ENCODE measurements around the gene PEX14.

Gene PEX14

DNA sequence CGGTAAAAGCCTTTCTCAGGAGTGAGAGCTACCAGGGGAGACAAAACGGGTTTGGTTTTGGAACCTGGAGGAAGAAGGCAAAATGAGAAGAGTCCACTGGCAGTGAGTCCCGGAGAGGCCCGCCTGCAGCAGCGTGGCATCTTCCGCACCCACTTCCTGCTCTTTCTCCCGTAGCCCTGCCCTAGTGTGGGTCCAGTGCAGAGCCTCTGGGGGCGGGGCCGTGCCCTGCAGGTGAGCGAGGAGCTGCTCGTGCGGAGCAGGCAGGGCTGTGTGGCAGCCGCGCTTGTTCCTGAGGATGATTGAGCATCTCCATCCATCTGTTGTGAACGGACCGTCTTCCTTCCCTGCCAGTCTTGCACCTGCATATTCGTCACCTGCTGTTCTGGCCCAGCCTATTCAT is 66.5 kb downstream of the PEX14 start:
- H3K36me3 ChIP-seq (ENCODE audit: control insufficient read depth, insufficient read depth, low read length) = no peaks in the 10 kb centered on the region
- H3K27ac ChIP-seq (ENCODE audit: low read length) = no peak overlapping the region
- WGBS (ENCODE audit: insufficient coverage, insufficient read length) = no CpG with 5 or more reads among the region's 17 CpGs
- no peak for DNase-seq (ENCODE audit: low read depth, low spot score)
- no peaks in the 10 kb centered on the region for H3K27me3 ChIP-seq (ENCODE audit: control insufficient read depth, insufficient read depth, low read length)
- H3K4me3 ChIP-seq (ENCODE audit: low read length) = no peak overlapping the region
- no peaks in the 10 kb centered on the region for H3K9me3 ChIP-seq (ENCODE audit: control insufficient read depth, insufficient read depth, low read length)
- no peaks in the 10 kb centered on the region; the same call in 1 of the 2 replicates for H3K4me1 ChIP-seq (ENCODE audit: control insufficient read depth, insufficient read depth, low read length)

DNA sequence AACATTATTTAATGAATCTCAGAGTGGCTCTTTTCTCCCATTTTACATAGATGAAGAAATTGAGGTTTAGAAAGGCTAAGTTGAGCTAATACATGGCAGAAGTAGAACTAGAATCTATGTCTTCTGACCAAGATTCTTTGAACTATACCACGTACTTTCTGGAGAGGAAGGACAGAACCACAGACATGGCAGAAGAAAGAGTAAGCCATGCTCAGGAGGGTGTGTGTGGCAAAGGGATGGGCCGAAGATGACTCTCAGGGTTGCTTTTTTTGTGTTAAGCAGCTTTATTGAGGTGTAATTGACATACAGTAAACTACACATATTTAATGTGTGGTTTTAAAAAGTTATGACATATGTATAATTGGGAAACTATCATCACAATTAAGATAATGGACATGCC is 69.5 kb downstream of the PEX14 start:
- no peaks in the 10 kb centered on the region for H3K36me3 ChIP-seq (ENCODE audit: control insufficient read depth, insufficient read depth, low read length)
- no peak overlapping the region for H3K4me3 ChIP-seq (ENCODE audit: low read length)
- WGBS (ENCODE audit: insufficient coverage, insufficient read length) = no CpG with 5 or more reads among the region's 2 CpGs
- H3K27ac ChIP-seq (ENCODE audit: low read length) = no peak overlapping the region
- DNase-seq (ENCODE audit: low read depth, low spot score) = no peak
- H3K4me1 ChIP-seq (ENCODE audit: control insufficient read depth, insufficient read depth, low read length) = no peaks in the 10 kb centered on the region
- no peaks in the 10 kb centered on the region for H3K27me3 ChIP-seq (ENCODE audit: control insufficient read depth, insufficient read depth, low read length)
- no peaks in the 10 kb centered on the region for H3K9me3 ChIP-seq (ENCODE audit: control insufficient read depth, insufficient read depth, low read length)

DNA sequence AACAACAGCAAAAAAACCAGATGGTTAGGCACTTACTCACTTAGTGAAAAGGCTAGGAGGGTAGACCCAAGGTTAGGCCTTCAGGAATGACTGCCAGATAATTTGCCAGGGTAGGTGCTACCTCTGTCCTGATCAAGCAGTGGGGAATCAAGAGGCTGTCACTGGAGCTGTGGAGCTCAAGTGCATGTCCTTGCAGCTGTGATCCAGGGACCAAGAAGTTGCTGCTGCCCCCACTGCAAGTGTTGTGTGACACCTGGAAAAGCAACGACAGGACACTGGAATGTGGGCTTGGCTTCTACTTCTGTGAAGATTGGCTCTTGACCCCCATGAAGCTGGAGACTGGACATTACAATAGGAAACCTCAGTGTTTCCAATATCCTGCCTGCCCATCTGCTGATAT is 72.1 kb downstream of the PEX14 start:
- no peaks in the 10 kb centered on the region for H3K27me3 ChIP-seq (ENCODE audit: control insufficient read depth, insufficient read depth, low read length)
- no peak overlapping the region for H3K4me3 ChIP-seq (ENCODE audit: low read length)
- H3K27ac ChIP-seq (ENCODE audit: low read length) = no peak overlapping the region
- H3K9me3 ChIP-seq (ENCODE audit: control insufficient read depth, insufficient read depth, low read length) = no peaks in the 10 kb centered on the region
- WGBS (ENCODE audit: insufficient coverage, insufficient read length) = no CpG with 5 or more reads among the region's 1 CpG
- H3K36me3 ChIP-seq (ENCODE audit: control insufficient read depth, insufficient read depth, low read length) = no peaks in the 10 kb centered on the region
- DNase-seq (ENCODE audit: low read depth, low spot score) = no peak
- no peaks in the 10 kb centered on the region for H3K4me1 ChIP-seq (ENCODE audit: control insufficient read depth, insufficient read depth, low read length)

DNA sequence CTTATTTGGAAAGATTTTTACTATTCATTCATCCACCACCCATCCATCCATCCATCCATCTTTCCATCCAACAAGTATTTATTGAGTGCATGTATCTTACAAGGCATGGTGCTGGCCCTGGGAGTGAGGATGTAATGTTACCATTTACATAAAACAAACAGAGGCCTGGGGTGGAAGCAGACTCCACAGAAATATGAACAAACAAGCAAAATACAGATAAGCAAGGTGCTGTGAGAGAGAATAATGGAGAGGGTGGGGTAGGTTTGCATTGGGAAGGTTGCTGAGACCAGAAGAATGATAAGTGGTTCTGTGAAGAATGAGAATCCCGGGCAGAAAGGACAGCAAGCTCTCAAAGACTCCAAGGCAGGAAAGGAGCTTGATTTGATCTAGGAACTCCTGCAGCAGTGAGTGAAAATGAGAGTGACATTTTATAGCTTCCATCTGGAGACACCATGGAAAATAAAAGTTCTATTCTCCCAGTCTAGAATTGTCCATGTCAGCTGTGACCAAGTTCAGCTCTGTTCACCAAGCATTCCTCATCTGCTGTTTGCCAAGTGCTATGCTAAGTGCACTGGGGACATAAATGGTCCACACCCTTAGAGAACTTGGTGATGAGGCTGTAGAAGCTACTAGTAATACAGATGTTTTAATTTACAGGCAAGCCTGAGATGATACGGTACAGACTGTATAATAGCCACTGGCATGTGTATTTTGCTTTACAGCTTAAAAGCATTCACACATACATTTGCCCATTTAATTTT is 75.3 kb downstream of the PEX14 start:
- no peak for DNase-seq (ENCODE audit: low read depth, low spot score)
- no CpG with 5 or more reads among the region's 2 CpGs for WGBS (ENCODE audit: insufficient coverage, insufficient read length)
- Histone ChIP-seq H3K4me3 (ENCODE audit: low read length) (no peak overlapping the region), H3K4me1 (ENCODE audit: control insufficient read depth, insufficient read depth, low read length) (no peaks in the 10 kb centered on the region), H3K27ac (ENCODE audit: low read length) (no peak overlapping the region), H3K9me3 (ENCODE audit: control insufficient read depth, insufficient read depth, low read length) (no peaks in the 10 kb centered on the region), H3K36me3 (ENCODE audit: control insufficient read depth, insufficient read depth, low read length) (no peaks in the 10 kb centered on the region), H3K27me3 (ENCODE audit: control insufficient read depth, insufficient read depth, low read length) (no peaks in the 10 kb centered on the region)

DNA sequence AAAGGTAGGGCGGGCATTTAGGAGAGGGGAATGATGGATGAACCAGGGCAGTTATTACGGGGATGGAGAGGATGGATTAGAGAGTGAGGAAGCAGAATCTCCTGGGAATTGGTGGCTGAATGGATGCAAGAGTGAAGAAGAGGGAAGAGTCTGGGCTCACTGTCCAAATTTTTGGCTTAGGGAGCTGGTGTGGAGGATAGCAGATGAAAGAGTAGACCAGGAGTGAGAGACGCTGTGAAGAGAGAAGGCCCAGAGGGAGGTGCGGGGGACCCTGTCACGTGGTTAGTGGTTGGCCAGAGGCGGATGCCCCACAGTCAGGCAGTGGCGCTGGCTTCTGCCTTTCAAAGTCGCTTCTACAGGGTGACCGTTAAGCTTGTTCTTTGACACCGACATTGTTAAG is 78.4 kb downstream of the PEX14 start:
- Histone ChIP-seq H3K9me3 (ENCODE audit: control insufficient read depth, insufficient read depth, low read length) (no peaks in the 10 kb centered on the region), H3K4me1 (ENCODE audit: control insufficient read depth, insufficient read depth, low read length) (peaks cover 7% of the 10 kb centered on the region), H3K27me3 (ENCODE audit: control insufficient read depth, insufficient read depth, low read length) (no peaks in the 10 kb centered on the region), H3K27ac (ENCODE audit: low read length) (no peak overlapping the region), H3K4me3 (ENCODE audit: low read length) (no peak overlapping the region), H3K36me3 (ENCODE audit: control insufficient read depth, insufficient read depth, low read length) (no peaks in the 10 kb centered on the region)
- DNase-seq (ENCODE audit: low read depth, low spot score) = no peak
- no CpG with 5 or more reads among the region's 10 CpGs for WGBS (ENCODE audit: insufficient coverage, insufficient read length)

DNA sequence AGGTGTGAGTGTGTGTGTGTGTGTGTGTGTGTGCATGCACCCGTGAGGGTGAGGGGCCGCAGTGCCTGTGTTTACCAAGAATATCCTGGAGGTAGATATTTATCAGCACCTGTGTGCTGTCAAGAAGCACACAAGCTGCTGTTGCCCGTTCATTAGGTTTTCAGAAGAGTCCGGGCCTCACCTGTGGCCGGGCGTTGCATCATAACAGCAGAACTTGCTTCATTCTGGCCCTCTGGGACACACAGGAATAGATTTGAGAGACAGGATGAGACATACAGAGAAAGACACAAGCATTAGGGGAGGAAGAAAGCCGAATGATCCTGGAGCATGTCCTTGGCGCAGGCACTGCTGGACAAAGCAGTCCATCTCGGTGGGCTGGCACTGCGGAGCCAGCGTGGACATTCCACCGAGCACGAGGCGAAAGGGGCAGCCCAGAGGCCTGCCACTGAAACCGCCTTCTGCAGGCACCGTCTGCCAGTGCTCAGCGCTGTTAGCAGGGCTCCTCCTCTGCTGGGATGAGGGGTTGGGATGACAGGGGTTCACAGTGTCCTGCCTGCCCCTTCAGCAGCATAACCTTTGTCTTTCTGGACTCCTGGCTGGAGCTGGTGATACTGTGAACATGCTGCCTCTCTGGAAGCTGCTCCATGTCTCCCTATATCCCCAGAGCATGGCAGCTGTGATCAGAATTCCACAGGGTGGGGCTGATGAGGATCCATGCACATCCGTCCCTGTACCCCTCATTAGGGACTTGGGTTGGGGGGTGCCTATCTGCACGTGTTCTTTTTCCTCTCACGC is 81.1 kb downstream of the PEX14 start:
- WGBS (ENCODE audit: insufficient coverage, insufficient read length) = no CpG with 5 or more reads among the region's 20 CpGs
- no peaks in the 10 kb centered on the region for H3K27me3 ChIP-seq (ENCODE audit: control insufficient read depth, insufficient read depth, low read length)
- no peak overlapping the region for H3K4me3 ChIP-seq (ENCODE audit: low read length)
- no peaks in the 10 kb centered on the region for H3K36me3 ChIP-seq (ENCODE audit: control insufficient read depth, insufficient read depth, low read length)
- H3K27ac ChIP-seq (ENCODE audit: low read length) = no peak overlapping the region
- DNase-seq (ENCODE audit: low read depth, low spot score) = no peak
- no peaks in the 10 kb centered on the region for H3K9me3 ChIP-seq (ENCODE audit: control insufficient read depth, insufficient read depth, low read length)
- peaks cover 7% of the 10 kb centered on the region for H3K4me1 ChIP-seq (ENCODE audit: control insufficient read depth, insufficient read depth, low read length)

DNA sequence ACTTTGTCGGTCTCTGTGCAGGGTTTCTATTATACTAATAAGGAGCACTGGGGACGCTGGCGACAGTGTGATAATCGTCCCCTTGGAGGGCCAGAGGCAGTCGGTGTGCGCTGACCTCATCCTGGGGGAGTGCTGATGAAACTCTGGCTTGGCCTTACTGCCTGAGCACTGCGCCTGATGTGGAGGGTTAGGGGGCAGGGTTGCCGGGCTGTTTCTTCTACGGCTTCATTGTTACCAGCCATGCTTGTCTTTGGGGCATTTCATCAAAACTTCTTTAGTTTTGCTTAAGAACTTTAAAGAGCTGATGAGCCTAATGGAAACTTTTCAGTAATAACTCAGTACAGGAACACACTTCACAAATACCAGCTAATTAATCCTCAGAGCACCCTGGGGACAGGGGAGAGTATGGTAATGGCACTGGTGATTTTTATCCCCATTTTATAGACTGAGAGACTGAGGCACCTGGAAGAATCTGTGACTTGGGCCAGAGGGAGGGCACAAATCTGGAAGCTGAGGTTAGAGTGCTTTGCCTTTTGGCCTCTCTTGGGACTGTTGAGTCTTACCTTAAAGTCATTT is 81.8 kb downstream of the PEX14 start:
- no CpG with 5 or more reads among the region's 9 CpGs for WGBS (ENCODE audit: insufficient coverage, insufficient read length)
- no peaks in the 10 kb centered on the region for H3K9me3 ChIP-seq (ENCODE audit: control insufficient read depth, insufficient read depth, low read length)
- no peak overlapping the region for H3K4me3 ChIP-seq (ENCODE audit: low read length)
- DNase-seq (ENCODE audit: low read depth, low spot score) = no peak
- H3K4me1 ChIP-seq (ENCODE audit: control insufficient read depth, insufficient read depth, low read length) = peaks cover 7% of the 10 kb centered on the region
- H3K27ac ChIP-seq (ENCODE audit: low read length) = no peak overlapping the region
- H3K27me3 ChIP-seq (ENCODE audit: control insufficient read depth, insufficient read depth, low read length) = no peaks in the 10 kb centered on the region
- no peaks in the 10 kb centered on the region for H3K36me3 ChIP-seq (ENCODE audit: control insufficient read depth, insufficient read depth, low read length)

DNA sequence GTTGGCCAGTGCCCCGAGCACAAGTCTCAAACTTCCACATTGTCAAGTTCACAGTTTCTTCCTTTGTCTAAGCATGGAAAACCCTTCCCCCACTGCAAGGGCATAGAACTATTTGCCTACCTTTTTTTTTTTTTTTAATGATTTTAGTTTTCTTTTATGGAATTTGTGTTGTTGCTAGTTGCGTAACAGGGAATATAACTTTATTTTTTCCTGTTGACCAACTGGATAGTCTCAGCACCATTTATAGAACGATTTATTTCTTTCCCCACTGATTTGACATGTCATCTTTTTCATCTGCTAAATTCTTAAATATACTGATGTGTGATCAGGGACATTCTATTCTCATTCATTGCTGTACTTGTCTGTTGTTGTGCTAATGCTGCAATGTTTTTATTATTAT is 83.0 kb downstream of the PEX14 start:
- Histone ChIP-seq H3K9me3 (ENCODE audit: control insufficient read depth, insufficient read depth, low read length) (no peaks in the 10 kb centered on the region), H3K4me1 (ENCODE audit: control insufficient read depth, insufficient read depth, low read length) (peaks cover 7% of the 10 kb centered on the region), H3K36me3 (ENCODE audit: control insufficient read depth, insufficient read depth, low read length) (no peaks in the 10 kb centered on the region), H3K27me3 (ENCODE audit: control insufficient read depth, insufficient read depth, low read length) (no peaks in the 10 kb centered on the region), H3K27ac (ENCODE audit: low read length) (no peak overlapping the region), H3K4me3 (ENCODE audit: low read length) (no peak overlapping the region)
- WGBS (ENCODE audit: insufficient coverage, insufficient read length) = no CpG with 5 or more reads among the region's 3 CpGs
- no peak for DNase-seq (ENCODE audit: low read depth, low spot score)

DNA sequence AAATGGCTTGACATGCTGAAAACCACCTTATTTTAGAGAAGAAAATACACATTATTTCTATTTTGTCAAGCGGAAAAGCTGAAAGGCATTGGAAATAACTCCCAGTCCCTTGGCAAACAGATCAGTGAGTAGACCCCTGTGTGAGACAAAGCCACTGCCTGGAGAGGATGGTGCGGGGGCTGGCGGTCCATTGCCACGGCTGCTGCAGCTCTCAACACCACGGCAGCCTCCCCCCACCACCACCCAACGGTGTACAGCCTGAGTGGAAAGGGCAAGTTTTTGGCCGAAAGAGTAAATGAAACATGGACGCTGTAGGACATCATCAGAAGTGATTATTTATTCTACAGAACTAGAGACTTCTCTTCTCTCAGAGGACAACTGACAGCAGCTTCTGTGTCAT is 84.6 kb downstream of the PEX14 start:
- Histone ChIP-seq H3K4me3 (ENCODE audit: low read length) (no peak overlapping the region), H3K27ac (ENCODE audit: low read length) (no peak overlapping the region), H3K4me1 (ENCODE audit: control insufficient read depth, insufficient read depth, low read length) (peaks cover 7% of the 10 kb centered on the region), H3K27me3 (ENCODE audit: control insufficient read depth, insufficient read depth, low read length) (no peaks in the 10 kb centered on the region), H3K36me3 (ENCODE audit: control insufficient read depth, insufficient read depth, low read length) (no peaks in the 10 kb centered on the region), H3K9me3 (ENCODE audit: control insufficient read depth, insufficient read depth, low read length) (no peaks in the 10 kb centered on the region)
- no peak for DNase-seq (ENCODE audit: low read depth, low spot score)
- no CpG with 5 or more reads among the region's 8 CpGs for WGBS (ENCODE audit: insufficient coverage, insufficient read length)

DNA sequence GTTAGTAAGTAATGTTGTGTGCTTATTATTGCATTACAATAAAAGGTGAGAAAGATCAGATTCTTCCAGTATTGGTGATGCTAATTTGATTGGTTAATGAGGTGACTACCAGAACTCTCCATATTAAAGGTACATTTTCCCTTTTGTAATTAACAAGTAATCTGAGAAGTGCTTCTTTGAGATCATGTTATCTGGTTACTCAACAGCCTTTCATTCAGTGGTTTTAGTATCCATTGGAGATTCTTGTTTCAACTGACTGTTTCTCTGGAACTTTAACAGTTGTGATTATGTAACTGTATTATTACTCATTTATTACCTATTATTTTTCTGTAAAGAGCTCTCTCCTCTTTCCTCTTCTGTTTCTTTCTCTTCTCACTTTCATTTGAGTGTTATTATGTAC is 86.7 kb downstream of the PEX14 start:
- H3K4me1 ChIP-seq (ENCODE audit: control insufficient read depth, insufficient read depth, low read length) = no peaks in the 10 kb centered on the region
- no peak for DNase-seq (ENCODE audit: low read depth, low spot score)
- H3K4me3 ChIP-seq (ENCODE audit: low read length) = no peak overlapping the region
- H3K9me3 ChIP-seq (ENCODE audit: control insufficient read depth, insufficient read depth, low read length) = no peaks in the 10 kb centered on the region; the same call in 1 of the 2 replicates
- H3K27ac ChIP-seq (ENCODE audit: low read length) = no peak overlapping the region
- no peaks in the 10 kb centered on the region for H3K36me3 ChIP-seq (ENCODE audit: control insufficient read depth, insufficient read depth, low read length)
- H3K27me3 ChIP-seq (ENCODE audit: control insufficient read depth, insufficient read depth, low read length) = no peaks in the 10 kb centered on the region
